Osteoblast (primary cell): ENCODE data around the gene LRRC28. TPM values are rescaled to one million over a fixed set of nuclear protein-coding genes. Genes with fewer than 3 reads are reported as not detected.
A peak's percentile ranks its signal among the peaks of the same experiment; 100 is the strongest.

ENCODE experiments used
- DNase-seq: peaks from one replicate; pipeline ENCODE4 v3.0.0; 2011; ENCODE audit warnings: low spot score, mixed read lengths; ENCODE audit not compliant: insufficient read length; ENCODE audit errors: missing footprints
- H2AFZ ChIP-seq: 2 replicates; pipeline ENCODE4 v1.6.0; 2011; ENCODE audit warnings: mild to moderate bottlenecking, low read length
- H3K27ac ChIP-seq: 2 replicates; pipeline ENCODE4 v1.5.1; 2011; ENCODE audit warnings: mild to moderate bottlenecking, low read depth, low read length, moderate library complexity
- H3K27me3 ChIP-seq: 2 replicates; pipeline ENCODE4 v1.6.0; 2012; ENCODE audit warnings: mild to moderate bottlenecking, control low read depth, inconsistent platforms, low read length, moderate library complexity; ENCODE audit not compliant: insufficient read depth
- H3K36me3 ChIP-seq: 2 replicates; pipeline ENCODE4 v1.5.1; 2011; ENCODE audit warnings: mild to moderate bottlenecking, low read length, control low read depth, moderate library complexity; ENCODE audit not compliant: insufficient read depth
- H3K4me1 ChIP-seq: 2 replicates; pipeline ENCODE4 v1.5.1; 2011; ENCODE audit warnings: mild to moderate bottlenecking, low read length, control low read depth, moderate library complexity; ENCODE audit not compliant: insufficient read depth
- H3K4me2 ChIP-seq: 2 replicates; pipeline ENCODE4 v1.6.0; 2011; ENCODE audit warnings: mild to moderate bottlenecking, low read length; ENCODE audit not compliant: insufficient read depth
- H3K4me3 ChIP-seq: fragments of 200-600 bp; sonication (generic); 3 replicates; pipeline ENCODE4 v1.5.1; 2012; ENCODE audit warnings: mild to moderate bottlenecking, low read length, inconsistent platforms; ENCODE audit not compliant: insufficient read depth
- H3K79me2 ChIP-seq: 2 replicates; pipeline ENCODE4 v1.6.0; 2012; ENCODE audit warnings: mild to moderate bottlenecking, low read length, control low read depth, inconsistent platforms; ENCODE audit not compliant: insufficient read depth
- H3K9me3 ChIP-seq: 2 replicates; pipeline ENCODE4 v1.5.1; 2011; ENCODE audit warnings: low read depth, low read length, control low read depth
- H4K20me1 ChIP-seq: 2 replicates; pipeline ENCODE4 v1.6.0; 2012; ENCODE audit warnings: mild to moderate bottlenecking, low read length, control low read depth; ENCODE audit not compliant: insufficient read depth
- total RNA-seq: library from RNA; depleted of rRNA; stranded (reverse); fragments of >200 nt; gene quantifications from 2 replicates; pipeline ENCODE4 v1.2.3, GENCODE V29; 2012
- TF ChIP-seq, protein P1 (sequence below): IDR thresholded peaks from 2 replicates; pipeline ENCODE4 v1.5.1; 2011; ENCODE audit warnings: mild to moderate bottlenecking, low read depth, low read length, moderate library complexity; ENCODE audit errors: extremely low read depth

LRRC28 gene
- total RNA-seq, 1 donor: 32.6 TPM

DNA sequence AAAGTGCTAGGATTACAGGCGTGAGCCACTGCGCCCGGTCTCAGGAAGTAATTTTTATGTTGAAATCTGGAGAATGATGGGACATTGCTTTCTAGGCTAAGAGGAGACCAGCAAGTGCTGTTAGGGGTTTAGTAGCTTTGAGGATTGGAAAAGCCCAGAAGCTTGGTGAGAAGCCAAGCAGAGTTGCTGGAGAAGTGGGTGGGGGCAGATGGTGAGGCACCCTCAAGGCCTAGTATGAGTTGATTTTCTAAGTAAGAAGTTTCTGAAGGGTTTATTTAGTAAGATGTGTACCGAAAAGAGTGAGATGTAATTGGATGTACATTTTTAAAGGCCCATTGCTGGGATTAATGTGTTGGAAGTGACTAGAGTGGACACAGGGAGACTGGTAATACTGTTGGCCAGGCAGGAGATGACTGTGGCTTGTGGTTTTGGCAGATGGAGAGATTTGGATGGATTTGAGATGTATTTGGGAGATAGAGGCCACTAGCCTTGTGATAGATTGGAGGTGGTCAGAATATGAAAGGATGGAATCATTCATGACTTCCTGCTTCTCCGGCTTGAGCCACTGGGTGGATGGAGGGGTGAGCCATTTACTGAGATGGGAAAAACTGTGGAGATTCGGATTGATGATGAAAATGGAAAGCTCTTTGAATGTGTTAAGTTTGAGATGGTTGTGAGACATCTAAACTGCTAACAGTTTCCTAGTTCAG lies 2.3 kb downstream of the LRRC28 start:
- TF ChIP-seq, protein P1, sequence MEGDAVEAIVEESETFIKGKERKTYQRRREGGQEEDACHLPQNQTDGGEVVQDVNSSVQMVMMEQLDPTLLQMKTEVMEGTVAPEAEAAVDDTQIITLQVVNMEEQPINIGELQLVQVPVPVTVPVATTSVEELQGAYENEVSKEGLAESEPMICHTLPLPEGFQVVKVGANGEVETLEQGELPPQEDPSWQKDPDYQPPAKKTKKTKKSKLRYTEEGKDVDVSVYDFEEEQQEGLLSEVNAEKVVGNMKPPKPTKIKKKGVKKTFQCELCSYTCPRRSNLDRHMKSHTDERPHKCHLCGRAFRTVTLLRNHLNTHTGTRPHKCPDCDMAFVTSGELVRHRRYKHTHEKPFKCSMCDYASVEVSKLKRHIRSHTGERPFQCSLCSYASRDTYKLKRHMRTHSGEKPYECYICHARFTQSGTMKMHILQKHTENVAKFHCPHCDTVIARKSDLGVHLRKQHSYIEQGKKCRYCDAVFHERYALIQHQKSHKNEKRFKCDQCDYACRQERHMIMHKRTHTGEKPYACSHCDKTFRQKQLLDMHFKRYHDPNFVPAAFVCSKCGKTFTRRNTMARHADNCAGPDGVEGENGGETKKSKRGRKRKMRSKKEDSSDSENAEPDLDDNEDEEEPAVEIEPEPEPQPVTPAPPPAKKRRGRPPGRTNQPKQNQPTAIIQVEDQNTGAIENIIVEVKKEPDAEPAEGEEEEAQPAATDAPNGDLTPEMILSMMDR: no peak
- Histone ChIP-seq H4K20me1 (no peaks in the 10 kb centered on the region), H3K36me3 (no peaks in the 10 kb centered on the region), H3K27ac (peak overlapping the region; percentile 42), H3K9me3 (no peaks in the 10 kb centered on the region), H3K4me2 (peak overlapping the region; percentile 68), H3K27me3 (no peaks in the 10 kb centered on the region), H3K79me2 (peaks cover 16% of the 10 kb centered on the region), H3K4me1 (peaks cover 35% of the 10 kb centered on the region), H3K4me3 (peak overlapping the region; percentile 3), H2AFZ (peak overlapping the region; percentile 75)
- peak; percentile 93 for DNase-seq

DNA sequence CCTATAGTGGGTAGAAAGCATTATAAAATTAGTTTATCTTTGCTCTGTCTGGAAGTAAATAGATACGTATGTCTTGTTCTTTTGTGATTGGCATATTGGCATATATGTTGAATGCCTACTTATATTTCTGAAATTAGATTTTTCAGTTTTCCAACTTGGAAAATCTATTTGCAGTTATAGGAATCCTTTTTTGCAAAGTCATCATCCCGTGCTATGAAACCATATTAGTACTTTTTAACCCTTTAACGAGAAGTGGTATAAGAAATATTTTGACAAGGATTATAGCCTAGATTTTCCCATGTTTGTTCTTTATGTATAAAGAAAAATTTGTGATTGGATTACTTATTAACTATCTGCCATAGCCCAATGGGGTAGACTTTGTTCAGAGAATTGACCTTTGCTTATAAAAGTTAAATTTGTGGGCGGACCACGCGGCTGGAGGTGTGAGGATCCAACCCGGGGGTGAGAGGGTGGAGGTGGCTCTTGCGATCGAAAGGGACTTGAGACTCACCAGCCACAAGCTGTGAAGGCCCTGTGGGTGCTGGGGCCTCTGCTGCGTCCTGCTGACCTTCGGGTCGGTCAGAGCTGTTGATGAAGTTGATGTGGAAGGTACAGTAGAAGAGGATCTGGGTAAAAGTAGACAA lies 5.9 kb downstream of the LRRC28 start:
- Histone ChIP-seq H3K27ac (no peak overlapping the region), H3K4me2 (no peak overlapping the region), H3K79me2 (peaks cover 7% of the 10 kb centered on the region), H3K27me3 (no peaks in the 10 kb centered on the region), H3K36me3 (no peaks in the 10 kb centered on the region), H2AFZ (no peak overlapping the region), H4K20me1 (no peaks in the 10 kb centered on the region), H3K4me1 (peaks cover 18% of the 10 kb centered on the region), H3K9me3 (no peaks in the 10 kb centered on the region), H3K4me3 (no peak overlapping the region)
- no peak for DNase-seq
- TF ChIP-seq, protein P1: no peak

DNA sequence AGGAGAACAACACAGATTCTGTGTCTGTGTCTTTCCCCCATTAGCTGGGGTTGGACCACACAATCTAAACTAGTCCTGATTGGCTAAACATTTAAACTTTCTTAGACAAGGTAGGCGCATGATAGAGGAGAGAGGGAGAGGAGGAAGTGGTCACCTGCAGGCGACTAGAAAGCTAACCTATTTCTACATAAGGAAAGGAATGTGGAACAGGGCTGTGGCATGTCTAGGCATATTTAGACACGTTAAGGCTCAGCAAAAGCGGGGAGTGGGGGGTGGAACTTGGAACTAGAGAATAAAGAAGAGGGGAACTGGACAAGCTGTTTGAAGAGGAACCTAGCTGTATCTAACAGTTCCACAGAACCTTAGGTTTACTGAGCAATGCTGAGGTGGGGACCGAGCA lies 12.8 kb downstream of the LRRC28 start:
- no peak overlapping the region for H3K4me3 ChIP-seq
- no peak overlapping the region for H3K4me2 ChIP-seq
- DNase-seq: no peak
- no peak overlapping the region for H3K27ac ChIP-seq
- H3K4me1 ChIP-seq: no peaks in the 10 kb centered on the region
- no peaks in the 10 kb centered on the region for H3K27me3 ChIP-seq
- no peak overlapping the region for H2AFZ ChIP-seq
- no peaks in the 10 kb centered on the region for H3K9me3 ChIP-seq
- H4K20me1 ChIP-seq: no peaks in the 10 kb centered on the region
- H3K36me3 ChIP-seq: no peaks in the 10 kb centered on the region
- TF ChIP-seq, protein P1: no peak
- H3K79me2 ChIP-seq: no peaks in the 10 kb centered on the region

DNA sequence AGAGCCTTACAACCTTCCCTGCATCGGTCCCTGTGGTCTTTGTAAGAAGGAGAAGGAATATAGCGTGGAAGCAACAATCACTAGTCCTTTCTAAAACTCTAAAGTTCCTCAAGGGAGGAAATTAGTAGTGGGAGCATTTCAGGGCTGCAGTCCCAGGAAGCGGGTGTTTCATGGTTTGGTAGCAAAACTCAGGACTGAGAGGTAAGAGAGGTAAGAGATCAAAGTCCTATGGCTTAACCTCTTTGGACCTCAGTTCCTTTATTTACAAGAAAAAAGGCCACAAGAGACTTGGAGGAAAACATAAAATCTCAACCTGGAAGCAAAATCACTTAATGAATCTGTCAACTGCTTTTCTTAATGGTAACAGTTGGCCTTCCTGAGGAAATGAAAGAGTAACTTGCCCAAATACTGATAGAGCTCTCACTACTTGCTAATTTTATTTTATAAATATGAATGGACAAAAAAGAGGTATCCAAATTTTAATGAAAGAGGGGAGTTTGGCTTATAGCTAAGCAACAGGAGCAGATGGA lies 14.3 kb downstream of the LRRC28 start:
- Histone ChIP-seq H3K9me3 (no peaks in the 10 kb centered on the region), H4K20me1 (no peaks in the 10 kb centered on the region), H3K4me3 (no peak overlapping the region), H3K79me2 (no peaks in the 10 kb centered on the region), H3K4me1 (no peaks in the 10 kb centered on the region), H3K4me2 (no peak overlapping the region), H3K27ac (no peak overlapping the region), H3K27me3 (no peaks in the 10 kb centered on the region), H3K36me3 (no peaks in the 10 kb centered on the region), H2AFZ (no peak overlapping the region)
- no peak for DNase-seq
- TF ChIP-seq, protein P1: no peak
